ENCODE results near the gene ACOX3. TPM values are rescaled to one million over a fixed set of nuclear protein-coding genes. Genes with fewer than 3 reads are reported as not detected.
"Not testable (repeated sequence)": the region's sequence is repeated elsewhere in the genome, so short reads cannot be mapped to it uniquely, and the experiment has no call there.

The ACOX3 gene
- total RNA-seq: 10 to 100 TPM; 24.2 to 27.8 TPM

GRCh38 chr4:8440492-8441311 is at the start of gene ACOX3, which contains the start of gene TRMT44:
ACOX3 (minus strand) TSS chr4:8440723; CDS start chr4:8416521, 24,202 bp downstream.
TRMT44 (plus strand) TSS chr4:8440777; CDS start chr4:8440823, 46 bp downstream.
- H3K4me3 Mint-ChIP-seq: peak within 1 kb of the TSS; percentile 89

GRCh38 chr4:8488791-8489369 is 48.4 kb upstream of the ACOX3 start:
- no peak for DNase-seq
- Mint-ChIP-seq H3K36me3 (ENCODE audit: low read depth) (peaks cover 11% of the 10 kb centered on the region), H3K27me3 (no peaks in the 10 kb centered on the region), H3K4me3 (no peak overlapping the region), H3K4me1 (ENCODE audit: low read depth) (no peaks in the 10 kb centered on the region), H3K27ac (no peak overlapping the region), H3K9me3 (no peaks in the 10 kb centered on the region)
- no peak for ATAC-seq
- ChIA-PET CTCF (no interaction called here), POLR2A (no interaction called here)
- intact Hi-C loops (cut with micrococcal nuclease): no loop called here
- no peak for TF ChIP-seq CTCF (IDR thresholded peaks at IDR 0.05)

More at GRCh38 chr4:8440492-8441311, at the start of gene ACOX3, which contains the start of gene TRMT44:
- intact Hi-C loops (cut with micrococcal nuclease): no loop called here
- Mint-ChIP-seq H3K9me3 (no peaks in the 10 kb centered on the region), H3K36me3 (ENCODE audit: low read depth) (peaks cover 9% of the 10 kb centered on the region), H3K27ac (peak within 1 kb of the TSS; percentile 93), H3K27me3 (no peaks in the 10 kb centered on the region), H3K4me1 (ENCODE audit: low read depth) (peaks cover 63% of the 10 kb centered on the region)
- peak; percentile 92 for DNase-seq
- POLR2A ChIA-PET: interaction anchor here (0.6 to 4.5 kb wide), 8 partner anchors 9 to 198 kb away, joined by 3 to 34 read pairs (median 3); no protein-coding TSS in a partner anchor
- CTCF ChIA-PET: interaction anchor here (0.9 to 4.6 kb wide), 4 partner anchors 12 to 219 kb away, joined by 3 to 19 read pairs (median 4); no protein-coding TSS in a partner anchor
- ATAC-seq: peak; percentile 92
- TF ChIP-seq CTCF (IDR thresholded peaks at IDR 0.05): no peak

GRCh38 chr4:8486643-8487042 is 46.1 kb upstream of the ACOX3 start:
- H3K27ac Mint-ChIP-seq; intact Hi-C loops (cut with micrococcal nuclease); DNase-seq; CTCF ChIA-PET; H3K36me3 Mint-ChIP-seq (ENCODE audit: low read depth); H3K4me3 Mint-ChIP-seq; H3K4me1 Mint-ChIP-seq (ENCODE audit: low read depth); ATAC-seq; POLR2A ChIA-PET; H3K27me3 Mint-ChIP-seq; H3K9me3 Mint-ChIP-seq: not testable (repeated sequence)

GRCh38 chr4:8480221-8480620 is 39.7 kb upstream of the ACOX3 start:
- Mint-ChIP-seq H3K4me1 (ENCODE audit: low read depth) (no peaks in the 10 kb centered on the region), H3K9me3 (no peaks in the 10 kb centered on the region), H3K36me3 (ENCODE audit: low read depth) (peaks cover 4% of the 10 kb centered on the region), H3K27ac (no peak overlapping the region), H3K27me3 (no peaks in the 10 kb centered on the region), H3K4me3 (no peak overlapping the region)
- ChIA-PET POLR2A (no interaction called here), CTCF (interaction anchor here (1.9 kb wide), 1 partner anchor 11 kb away, joined by 6 read pairs; no protein-coding TSS in a partner anchor)
- ATAC-seq: no peak
- intact Hi-C loops (cut with micrococcal nuclease): no loop called here
- no peak for DNase-seq
- TF ChIP-seq CTCF (IDR thresholded peaks at IDR 0.05): no peak

GRCh38 chr4:8478801-8479744 is 38.5 kb upstream of the ACOX3 start:
- Mint-ChIP-seq H3K4me3 (no peak overlapping the region), H3K36me3 (ENCODE audit: low read depth) (peaks cover 4% of the 10 kb centered on the region), H3K27ac (peak overlapping the region; percentile 63), H3K4me1 (ENCODE audit: low read depth) (no peaks in the 10 kb centered on the region), H3K9me3 (no peaks in the 10 kb centered on the region), H3K27me3 (no peaks in the 10 kb centered on the region)
- POLR2A ChIA-PET: no interaction called here
- no peak for TF ChIP-seq CTCF (IDR thresholded peaks at IDR 0.05)
- DNase-seq (no peak), ATAC-seq (peak; percentile 39)
- intact Hi-C loops (cut with micrococcal nuclease): no loop called here
- CTCF ChIA-PET: interaction anchor here (1.9 kb wide), 1 partner anchor 10 kb away, joined by 6 read pairs; no protein-coding TSS in a partner anchor

All from activated CD8-positive, alpha-beta T cell treated with anti-CD3 and anti-CD28 coated beads for 36 hours (primary cell).